HG02870 (cell line): Measurements from ENCODE around the gene SLC30A9.

Experiments used
- ATAC-seq: cut with Tn5 transposase; IDR thresholded peaks from one replicate; pipeline ENCODE4 v1.9.1; 2021; ENCODE audit warnings: mild to moderate bottlenecking, moderate library complexity; ENCODE audit not compliant: unreplicated experiment

Gene SLC30A9

GRCh38 chr4:41990365-41991111 lies at the start of gene SLC30A9:
Gene SLC30A9 (plus strand): TSS chr4:41990530. CDS start chr4:41990652, 122 bp downstream.
- ATAC-seq, result peak; percentile 99

GRCh38 chr4:41940834-41941233 lies 49.5 kb upstream of the SLC30A9 start:
- ATAC-seq, result no peak

- ATAC-seq, result no peak
These were observed 46.8 kb upstream of the SLC30A9 start for GRCh38 chr4:41943506-41943905.

GRCh38 chr4:41944089-41944488 lies 46.2 kb upstream of the SLC30A9 start:
- ATAC-seq, result no peak

- no peak for ATAC-seq
These were observed 40.8 kb upstream of the SLC30A9 start for GRCh38 chr4:41949531-41949930.

GRCh38 chr4:41957634-41958033 lies 32.7 kb upstream of the SLC30A9 start:
- ATAC-seq, result no peak

GRCh38 chr4:41963105-41963504 lies 27.2 kb upstream of the SLC30A9 start:
- no peak for ATAC-seq

GRCh38 chr4:41964401-41964800 lies 25.9 kb upstream of the SLC30A9 start:
- ATAC-seq, result no peak

- no peak for ATAC-seq
These were observed 22.9 kb upstream of the SLC30A9 start for GRCh38 chr4:41967392-41967791.

GRCh38 chr4:41969671-41970070 lies 20.7 kb upstream of the SLC30A9 start:
- no peak for ATAC-seq

- no peak for ATAC-seq
These were observed 15.0 kb upstream of the SLC30A9 start for GRCh38 chr4:41975341-41975740.

- no peak for ATAC-seq
These were observed 13.4 kb upstream of the SLC30A9 start for GRCh38 chr4:41976775-41977516.

- no peak for ATAC-seq
These were observed 12.6 kb upstream of the SLC30A9 start for GRCh38 chr4:41977709-41978108.

GRCh38 chr4:41981456-41981855 lies 8.9 kb upstream of the SLC30A9 start, which contains the start of gene DCAF4L1:
Gene DCAF4L1 (plus strand): TSS chr4:41981756. CDS start chr4:41981793, 37 bp downstream.
- no peak for ATAC-seq

GRCh38 chr4:41982716-41983115 lies 7.6 kb upstream of the SLC30A9 start:
- no peak for ATAC-seq

GRCh38 chr4:41985151-41985550 lies 5.2 kb upstream of the SLC30A9 start:
- no peak for ATAC-seq

- ATAC-seq, result peak; percentile 13
These were observed 351 bp upstream of the SLC30A9 start for GRCh38 chr4:41989994-41990364.

GRCh38 chr4:41991916-41992767 lies 1.8 kb downstream of the SLC30A9 start:
- ATAC-seq, result no peak

GRCh38 chr4:41992967-41993857 lies 2.9 kb downstream of the SLC30A9 start:
- ATAC-seq, result no peak

GRCh38 chr4:41994461-41994985 lies 4.2 kb downstream of the SLC30A9 start:
- no peak for ATAC-seq
